LoVo (cell line): Measurements from ENCODE around the gene NSDHL.
"Not testable (repeated sequence)": the region's sequence is repeated elsewhere in the genome, so short reads cannot be mapped to it uniquely, and the experiment has no call there.

Experiments
- DNase-seq: peaks from one replicate; pipeline ENCODE4 v3.0.0-alpha.2; 2016; ENCODE audit warnings: low spot score

NSDHL gene

GRCh38 chrX:152830312-152831305, at the start of gene NSDHL, which contains the start of gene CETN2:
TSS of gene NSDHL (plus strand) at chrX:152831063. CDS start at chrX:152846325, 15,262 bp downstream.
TSS of gene CETN2 (minus strand) at chrX:152830757. CDS start at chrX:152830710, 47 bp downstream.
- peak; percentile 88 for DNase-seq

GRCh38 chrX:152787062-152787461, 43.8 kb upstream of the NSDHL start:
- not testable (repeated sequence) for DNase-seq

- DNase-seq, result no peak
These were observed 31.9 kb upstream of the NSDHL start for GRCh38 chrX:152798945-152799344.

- DNase-seq, result no peak
These were observed 24.8 kb upstream of the NSDHL start for GRCh38 chrX:152806035-152806434.

GRCh38 chrX:152810403-152810802, 20.5 kb upstream of the NSDHL start:
- DNase-seq, result no peak

- no peak for DNase-seq
These were observed 17.7 kb upstream of the NSDHL start for GRCh38 chrX:152813206-152813605.

GRCh38 chrX:152814048-152814447, 16.8 kb upstream of the NSDHL start:
- no peak for DNase-seq

- DNase-seq, result peak; percentile 6
These were observed 13.6 kb upstream of the NSDHL start for GRCh38 chrX:152817078-152817764.

GRCh38 chrX:152818356-152818755, 12.5 kb upstream of the NSDHL start:
- DNase-seq, result no peak

- no peak for DNase-seq
These were observed 11.6 kb upstream of the NSDHL start for GRCh38 chrX:152819266-152819665.

GRCh38 chrX:152819732-152820131, 11.1 kb upstream of the NSDHL start:
- DNase-seq, result no peak

- peak; percentile 33 for DNase-seq
These were observed 9.6 kb upstream of the NSDHL start for GRCh38 chrX:152821145-152821765.

GRCh38 chrX:152822383-152823086, 8.3 kb upstream of the NSDHL start:
- no peak for DNase-seq

GRCh38 chrX:152823657-152824056, 7.2 kb upstream of the NSDHL start:
- no peak for DNase-seq

- DNase-seq, result no peak
These were observed 6.0 kb upstream of the NSDHL start for GRCh38 chrX:152824841-152825374.

GRCh38 chrX:152831391-152831790, 528 bp downstream of the NSDHL start:
- DNase-seq, result no peak

- no peak for DNase-seq
These were observed 1.7 kb downstream of the NSDHL start for GRCh38 chrX:152832520-152832919.

- no peak for DNase-seq
These were observed 2.5 kb downstream of the NSDHL start for GRCh38 chrX:152833378-152833777.

GRCh38 chrX:152835470-152835869, 4.6 kb downstream of the NSDHL start:
- DNase-seq, result not testable (repeated sequence)

- DNase-seq, result no peak
These were observed 12.0 kb downstream of the NSDHL start for GRCh38 chrX:152842772-152843338.

GRCh38 chrX:152843852-152844251, 13.0 kb downstream of the NSDHL start:
- DNase-seq, result no peak
